Loucy (cell line): ENCODE results near the gene RGS11.

Experiments
- H2AFZ ChIP-seq: fragments of 200-600 bp; sonication (generic); 2 replicates; pipeline ENCODE4 v1.6.0; 2016; ENCODE audit warnings: antibody characterized with exemption, mild to moderate bottlenecking, low read length, moderate library complexity
- H3F3A ChIP-seq: fragments of 200-600 bp; 2 replicates; pipeline ENCODE4 v1.6.0; 2016; ENCODE audit warnings: antibody characterized with exemption, low read depth, mild to moderate bottlenecking
- H3K27me3 ChIP-seq: fragments of 200-600 bp; sonication (generic); 2 replicates; pipeline ENCODE4 v1.6.1; 2014; ENCODE audit warnings: low read length, mild to moderate bottlenecking; ENCODE audit not compliant: insufficient read depth, poor library complexity, severe bottlenecking
- H3K36me3 ChIP-seq: fragments of 200-600 bp; sonication (generic); 2 replicates; pipeline ENCODE4 v1.6.1; 2016; ENCODE audit warnings: low read length; ENCODE audit not compliant: insufficient read depth
- H3K4me1 ChIP-seq: fragments of 200-600 bp; sonication (generic); 2 replicates; pipeline ENCODE4 v1.5.1; 2014; ENCODE audit warnings: low read length, mild to moderate bottlenecking; ENCODE audit not compliant: insufficient read depth, poor library complexity, severe bottlenecking
- H3K4me2 ChIP-seq: fragments of 200-600 bp; sonication (generic); 2 replicates; pipeline ENCODE4 v1.6.0; 2014; ENCODE audit warnings: antibody characterized with exemption, low read length, low read depth, mild to moderate bottlenecking; ENCODE audit not compliant: poor library complexity, severe bottlenecking
- H3K4me3 ChIP-seq: fragments of 200-600 bp; sonication (generic); 2 replicates; pipeline ENCODE4 v1.5.1; 2014; ENCODE audit warnings: low read length, mild to moderate bottlenecking, mixed read lengths; ENCODE audit not compliant: poor library complexity, severe bottlenecking
- H3K79me2 ChIP-seq: fragments of 200-600 bp; sonication (generic); 2 replicates; pipeline ENCODE4 v1.6.1; 2014; ENCODE audit warnings: low read length; ENCODE audit not compliant: insufficient read depth
- H3K9ac ChIP-seq: fragments of 200-600 bp; sonication (generic); 2 replicates; pipeline ENCODE4 v1.6.0; 2014; ENCODE audit warnings: mild to moderate bottlenecking, low read depth, low read length, moderate library complexity; ENCODE audit not compliant: poor library complexity, severe bottlenecking
- H3K9me2 ChIP-seq: fragments of 200-600 bp; sonication (generic); replicated peaks from 2 replicates; pipeline ENCODE4 v1.6.1; 2016; ENCODE audit warnings: low read depth, low read length, mixed read lengths
- H3K9me3 ChIP-seq: fragments of 200-600 bp; sonication (generic); 2 replicates; pipeline ENCODE4 v1.6.1; 2014; ENCODE audit warnings: mild to moderate bottlenecking, antibody characterized with exemption, low read length, low read depth; ENCODE audit not compliant: insufficient read depth
- H4K20me1 ChIP-seq: fragments of 200-600 bp; sonication (generic); 2 replicates; pipeline ENCODE4 v1.6.0; 2014; ENCODE audit warnings: antibody characterized with exemption, low read length, mild to moderate bottlenecking; ENCODE audit not compliant: insufficient read depth, poor library complexity, severe bottlenecking
- EZH2phosphoT487 ChIP-seq: fragments of 200-600 bp; IDR thresholded peaks from 2 replicates; pipeline ENCODE4 v1.6.1; 2018; ENCODE audit warnings: antibody characterized with exemption, mild to moderate bottlenecking, moderate library complexity, borderline replicate concordance
- TF ChIP-seq, protein P1 (sequence below): fragments of 200-600 bp; sonication (generic); conservative IDR thresholded peaks from 2 replicates; pipeline ENCODE4 v1.5.1; 2014; ENCODE audit warnings: mild to moderate bottlenecking, antibody characterized with exemption, low read length

RGS11 gene

DNA sequence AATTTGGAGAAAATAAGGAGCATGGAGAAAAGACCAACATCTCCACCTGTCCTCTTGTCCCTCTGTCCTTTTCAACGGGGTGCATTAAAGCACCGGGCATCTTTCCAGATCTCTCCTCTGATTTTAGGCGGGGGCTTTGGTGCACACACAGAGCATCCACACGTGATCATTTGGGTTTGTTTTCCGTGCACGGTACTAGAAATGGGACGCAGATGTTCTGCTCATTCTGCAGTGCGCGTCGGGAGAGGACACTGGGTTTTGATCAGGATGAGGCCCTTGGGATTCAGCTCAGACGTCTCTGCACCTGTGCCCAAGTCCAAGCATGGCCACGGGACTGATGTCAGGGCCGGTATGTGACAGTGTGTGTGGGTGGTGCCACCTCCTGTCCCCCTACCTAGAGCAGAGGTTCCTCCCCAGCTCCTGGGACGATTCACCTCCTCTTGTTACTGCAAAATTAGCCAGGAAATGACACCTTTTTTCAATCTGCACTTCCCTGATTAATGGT, 39.1 kb upstream of the RGS11 start:
- peaks cover 19% of the 10 kb centered on the region; the same call in 1 of the 2 replicates for H3K79me2 ChIP-seq
- no peak overlapping the region for H3K9ac ChIP-seq
- H3K4me3 ChIP-seq = no peak overlapping the region
- H3K9me2 ChIP-seq = no peaks in the 10 kb centered on the region
- H2AFZ ChIP-seq = no peak overlapping the region
- peaks cover 11% of the 10 kb centered on the region; the same call in 1 of the 2 replicates for H3K36me3 ChIP-seq
- H3K4me1 ChIP-seq = peaks cover 17% of the 10 kb centered on the region
- H3K27me3 ChIP-seq = no peaks in the 10 kb centered on the region
- no peaks in the 10 kb centered on the region for H4K20me1 ChIP-seq
- H3K4me2 ChIP-seq = no peak overlapping the region
- no peak for TF ChIP-seq EZH2phosphoT487
- TF ChIP-seq, protein P1, sequence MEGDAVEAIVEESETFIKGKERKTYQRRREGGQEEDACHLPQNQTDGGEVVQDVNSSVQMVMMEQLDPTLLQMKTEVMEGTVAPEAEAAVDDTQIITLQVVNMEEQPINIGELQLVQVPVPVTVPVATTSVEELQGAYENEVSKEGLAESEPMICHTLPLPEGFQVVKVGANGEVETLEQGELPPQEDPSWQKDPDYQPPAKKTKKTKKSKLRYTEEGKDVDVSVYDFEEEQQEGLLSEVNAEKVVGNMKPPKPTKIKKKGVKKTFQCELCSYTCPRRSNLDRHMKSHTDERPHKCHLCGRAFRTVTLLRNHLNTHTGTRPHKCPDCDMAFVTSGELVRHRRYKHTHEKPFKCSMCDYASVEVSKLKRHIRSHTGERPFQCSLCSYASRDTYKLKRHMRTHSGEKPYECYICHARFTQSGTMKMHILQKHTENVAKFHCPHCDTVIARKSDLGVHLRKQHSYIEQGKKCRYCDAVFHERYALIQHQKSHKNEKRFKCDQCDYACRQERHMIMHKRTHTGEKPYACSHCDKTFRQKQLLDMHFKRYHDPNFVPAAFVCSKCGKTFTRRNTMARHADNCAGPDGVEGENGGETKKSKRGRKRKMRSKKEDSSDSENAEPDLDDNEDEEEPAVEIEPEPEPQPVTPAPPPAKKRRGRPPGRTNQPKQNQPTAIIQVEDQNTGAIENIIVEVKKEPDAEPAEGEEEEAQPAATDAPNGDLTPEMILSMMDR = no peak
- H3K9me3 ChIP-seq = no peaks in the 10 kb centered on the region
- no peaks in the 10 kb centered on the region for H3F3A ChIP-seq

DNA sequence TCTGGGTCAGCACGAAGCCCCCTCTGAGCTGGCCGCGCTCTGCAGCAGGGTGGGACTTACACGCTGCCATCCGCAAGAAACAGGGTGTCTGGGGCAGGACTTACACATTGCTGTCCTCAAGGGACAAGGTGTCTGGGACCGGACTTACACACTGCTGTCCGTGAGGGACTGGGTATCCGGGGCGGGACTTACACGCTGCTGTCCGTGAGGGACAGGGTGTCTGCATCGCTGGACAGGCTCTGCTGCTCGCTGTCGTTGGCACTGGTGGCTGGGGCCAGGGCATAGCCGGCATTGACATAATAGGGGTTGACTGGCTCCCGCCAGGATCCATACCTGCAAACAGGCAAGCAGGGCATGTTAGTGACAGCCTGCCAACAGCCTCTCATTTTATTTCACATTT, 38.6 kb upstream of the RGS11 start:
- H3K27me3 ChIP-seq = no peaks in the 10 kb centered on the region
- no peak overlapping the region for H3K4me3 ChIP-seq
- H3K36me3 ChIP-seq = peaks cover 11% of the 10 kb centered on the region; the same call in 1 of the 2 replicates
- peaks cover 15% of the 10 kb centered on the region for H3K4me1 ChIP-seq
- peaks cover 19% of the 10 kb centered on the region; the same call in 1 of the 2 replicates for H3K79me2 ChIP-seq
- no peak overlapping the region for H3K9ac ChIP-seq
- TF ChIP-seq EZH2phosphoT487 = no peak
- TF ChIP-seq, protein P1 = no peak
- H3K9me3 ChIP-seq = no peaks in the 10 kb centered on the region
- H3F3A ChIP-seq = no peaks in the 10 kb centered on the region
- no peak overlapping the region for H3K4me2 ChIP-seq
- H2AFZ ChIP-seq = no peak overlapping the region
- H4K20me1 ChIP-seq = no peaks in the 10 kb centered on the region
- no peaks in the 10 kb centered on the region for H3K9me2 ChIP-seq

DNA sequence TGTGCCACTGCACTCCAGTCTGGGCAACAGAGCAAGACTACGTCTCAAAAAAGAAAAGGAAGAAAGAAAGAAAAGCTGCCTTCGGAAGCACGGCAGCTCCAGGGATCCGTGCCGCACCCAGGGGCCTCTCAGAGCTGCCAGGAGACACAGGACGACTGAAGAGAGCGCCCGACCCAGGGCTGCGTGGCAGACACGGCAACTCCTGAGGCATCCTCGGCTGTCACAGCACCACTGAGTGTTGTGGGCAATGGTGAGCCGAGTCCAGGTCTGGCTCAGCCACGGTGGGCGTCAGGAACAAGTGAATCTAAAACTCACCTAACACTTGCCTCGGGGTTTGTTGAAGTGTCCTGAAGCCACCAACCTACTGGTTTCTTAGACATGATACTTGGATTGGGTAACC, 36.0 kb upstream of the RGS11 start:
- Histone ChIP-seq H3K4me3 (no peak overlapping the region), H4K20me1 (no peaks in the 10 kb centered on the region), H2AFZ (no peak overlapping the region), H3K79me2 (peaks cover 6% of the 10 kb centered on the region; the same call in 1 of the 2 replicates), H3K4me2 (no peak overlapping the region), H3K9ac (no peak overlapping the region), H3K36me3 (peaks cover 11% of the 10 kb centered on the region; the same call in 1 of the 2 replicates), H3K4me1 (peaks cover 13% of the 10 kb centered on the region), H3K9me2 (no peaks in the 10 kb centered on the region), H3F3A (no peaks in the 10 kb centered on the region), H3K9me3 (no peaks in the 10 kb centered on the region), H3K27me3 (no peaks in the 10 kb centered on the region)
- TF ChIP-seq EZH2phosphoT487 = no peak
- TF ChIP-seq, protein P1 = no peak
